C4-2B (cell line): ENCODE measurements around the gene NOS3.

ENCODE experiments used
- CTCF ChIP-seq: fragments of 450-650 bp; conservative IDR thresholded peaks from 2 replicates; pipeline ENCODE4 v1.5.1; 2017; ENCODE audit warnings: mild to moderate bottlenecking
- ZFX ChIP-seq: fragments of 450-650 bp; IDR thresholded peaks from 2 replicates; pipeline ENCODE4 v1.6.1; 2017

GRCh38 chr7:151007469-151007898 is 16.7 kb downstream of the NOS3 start:
- no peak for TF ChIP-seq CTCF
- no peak for TF ChIP-seq ZFX
